Measurements from ENCODE around the gene JAML. TPM values are rescaled to one million over a fixed set of nuclear protein-coding genes. Genes with fewer than 3 reads are reported as not detected.

Gene JAML
- total RNA-seq, 2 donors from 2014 or later = 3.8 to 7.0 TPM

GRCh38 chr11:118156531-118157185, 68.2 kb downstream of the JAML start:
- no peak for DNase-seq (ENCODE audit: low spot score)

GRCh38 chr11:118155776-118156530, 68.9 kb downstream of the JAML start:
- intact Hi-C loops (cut with DNase I) = no loop called here
- no peak for DNase-seq (ENCODE audit: low spot score)

More at GRCh38 chr11:118156531-118157185, 68.2 kb downstream of the JAML start:
- intact Hi-C loops (cut with DNase I) = no loop called here

- intact Hi-C loops (cut with DNase I) = no loop called here
- DNase-seq (ENCODE audit: low spot score) = no peak
Measured at GRCh38 chr11:118154641-118155040, 70.2 kb downstream of the JAML start.

- DNase-seq (ENCODE audit: low spot score) = no peak
- intact Hi-C loops (cut with DNase I) = no loop called here
Measured at GRCh38 chr11:118153976-118154375, 70.8 kb downstream of the JAML start.

GRCh38 chr11:118153516-118153915, 71.3 kb downstream of the JAML start:
- intact Hi-C loops (cut with DNase I) = no loop called here
- DNase-seq (ENCODE audit: low spot score) = no peak

GRCh38 chr11:118152552-118153471, 72.0 kb downstream of the JAML start, which contains the start of gene SCN4B:
SCN4B (minus strand) TSS chr11:118152823; CDS start chr11:118152673, 150 bp downstream.
- DNase-seq (ENCODE audit: low spot score) = no peak
- intact Hi-C loops (cut with DNase I) = no loop called here

- DNase-seq (ENCODE audit: low spot score) = no peak
- intact Hi-C loops (cut with DNase I) = no loop called here
Measured at GRCh38 chr11:118152020-118152551, 72.7 kb downstream of the JAML start.

- DNase-seq (ENCODE audit: low spot score) = no peak
- intact Hi-C loops (cut with DNase I) = no loop called here
Measured at GRCh38 chr11:118151431-118151830, 73.4 kb downstream of the JAML start.

- no peak for DNase-seq (ENCODE audit: low spot score)
- intact Hi-C loops (cut with DNase I) = loop anchor here (10.0 kb wide), 1 partner anchor 205 kb away; the partner anchor contains the start of gene UBE4A (in 2 of the 2)
Measured at GRCh38 chr11:118149493-118149892, 75.3 kb downstream of the JAML start.

GRCh38 chr11:118148856-118149255, 76.0 kb downstream of the JAML start:
- intact Hi-C loops (cut with DNase I) = loop anchor here (10.0 kb wide), 1 partner anchor 206 kb away; the partner anchor contains the start of gene UBE4A (in 2 of the 2)
- DNase-seq (ENCODE audit: low spot score) = no peak

GRCh38 chr11:118148240-118148639, 76.6 kb downstream of the JAML start:
- intact Hi-C loops (cut with DNase I) = loop anchor here (10.0 kb wide), 1 partner anchor 207 kb away; the partner anchor contains the start of gene UBE4A (in 2 of the 2)
- no peak for DNase-seq (ENCODE audit: low spot score)

- intact Hi-C loops (cut with DNase I) = loop anchor here (10.0 kb wide), 1 partner anchor 207 kb away; the partner anchor contains the start of gene UBE4A (in 2 of the 2)
- no peak for DNase-seq (ENCODE audit: low spot score)
Measured at GRCh38 chr11:118147502-118147901, 77.3 kb downstream of the JAML start.

- intact Hi-C loops (cut with DNase I) = loop anchor here (10.0 kb wide), 1 partner anchor 208 kb away; the partner anchor contains the start of gene UBE4A (in 2 of the 2)
- no peak for DNase-seq (ENCODE audit: low spot score)
Measured at GRCh38 chr11:118146554-118146953, 78.3 kb downstream of the JAML start.

GRCh38 chr11:118145285-118146227, 79.3 kb downstream of the JAML start:
- DNase-seq (ENCODE audit: low spot score) = peak; percentile 94
- intact Hi-C loops (cut with DNase I) = loop anchor here (2.0 to 10.0 kb wide), 2 partner anchors 25 to 209 kb away; partner anchors contain the start of gene UBE4A (in 2 of the 2)

GRCh38 chr11:118144301-118145268, 80.2 kb downstream of the JAML start:
- DNase-seq (ENCODE audit: low spot score) = peak; percentile 76
- intact Hi-C loops (cut with DNase I) = loop anchor here (2.0 to 10.0 kb wide), 2 partner anchors 26 to 210 kb away; partner anchors contain the start of gene UBE4A (in 2 of the 2)

All from posterior vena cava (tissue), 2 donors.